A549 treated with AZD9567 at 1 μM for 4 hours (cell line): Measurements from ENCODE around the gene KLK15. TPM values are rescaled to one million over a fixed set of nuclear protein-coding genes. Genes with fewer than 3 reads are reported as not detected.

ENCODE experiments used
- total RNA-seq: library from RNA; stranded (reverse); fragments of 200-300 nt; extraction: Qiagen RNA extraction; gene quantifications from 5 replicates; pipeline ENCODE4 v1.2.3, GENCODE V29; 2022; ENCODE audit not compliant: insufficient read depth

Gene KLK15, protein sequence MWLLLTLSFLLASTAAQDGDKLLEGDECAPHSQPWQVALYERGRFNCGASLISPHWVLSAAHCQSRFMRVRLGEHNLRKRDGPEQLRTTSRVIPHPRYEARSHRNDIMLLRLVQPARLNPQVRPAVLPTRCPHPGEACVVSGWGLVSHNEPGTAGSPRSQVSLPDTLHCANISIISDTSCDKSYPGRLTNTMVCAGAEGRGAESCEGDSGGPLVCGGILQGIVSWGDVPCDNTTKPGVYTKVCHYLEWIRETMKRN
- total RNA-seq: not detected in 5 replicates

DNA sequence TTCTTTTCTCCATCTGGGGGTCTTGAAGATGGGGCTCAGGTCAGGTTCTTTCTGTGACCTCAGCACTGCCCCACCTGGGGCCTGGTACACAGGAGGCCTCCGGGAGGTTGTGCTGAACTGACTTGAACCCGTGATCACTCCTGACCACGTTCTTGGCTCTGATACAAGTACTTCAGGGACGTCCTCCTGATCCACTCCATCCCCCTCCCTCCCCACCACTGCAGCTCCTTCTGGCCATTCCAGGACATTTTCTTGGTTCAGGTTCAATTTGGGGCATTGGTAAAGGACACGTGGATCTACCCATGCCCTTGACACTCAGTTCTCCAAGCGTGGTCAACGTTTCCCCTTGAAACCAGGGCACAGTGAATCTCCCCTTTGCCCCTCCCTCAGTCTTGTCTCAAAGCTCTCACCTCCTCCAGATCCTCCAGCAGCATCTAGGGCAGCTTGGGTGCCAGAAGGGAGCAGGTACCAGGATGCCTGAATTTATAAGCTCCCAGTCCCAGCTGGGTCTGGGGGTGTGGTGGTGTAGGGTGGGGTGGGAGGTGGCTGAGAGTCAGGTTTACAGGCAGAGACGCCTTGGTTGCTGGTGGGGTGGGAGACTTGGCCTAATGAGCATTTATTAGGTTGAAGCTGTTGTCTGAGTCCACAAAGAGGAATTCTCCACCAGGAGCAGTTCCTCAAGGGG lies at the start of gene KLK15:
Gene KLK15 (minus strand): TSS at position 458 of the 685 bp plus-strand sequence. CDS start 2,082 bp downstream, outside the sequence.

DNA sequence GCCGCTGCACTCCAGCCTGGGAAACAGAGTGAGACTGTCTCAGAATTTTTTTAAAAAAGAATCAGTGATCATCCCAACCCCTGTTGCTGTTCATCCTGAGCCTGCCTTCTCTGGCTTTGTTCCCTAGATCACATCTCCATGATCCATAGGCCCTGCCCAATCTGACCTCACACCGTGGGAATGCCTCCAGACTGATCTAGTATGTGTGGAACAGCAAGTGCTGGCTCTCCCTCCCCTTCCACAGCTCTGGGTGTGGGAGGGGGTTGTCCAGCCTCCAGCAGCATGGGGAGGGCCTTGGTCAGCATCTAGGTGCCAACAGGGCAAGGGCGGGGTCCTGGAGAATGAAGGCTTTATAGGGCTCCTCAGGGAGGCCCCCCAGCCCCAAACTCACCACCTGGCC lies 39.7 kb upstream of the KLK15 start, which contains the start of gene KLK2:
Gene KLK2 (plus strand): TSS at position 384 of the 400 bp plus-strand sequence. CDS start 35 bp downstream, outside the sequence.

DNA sequence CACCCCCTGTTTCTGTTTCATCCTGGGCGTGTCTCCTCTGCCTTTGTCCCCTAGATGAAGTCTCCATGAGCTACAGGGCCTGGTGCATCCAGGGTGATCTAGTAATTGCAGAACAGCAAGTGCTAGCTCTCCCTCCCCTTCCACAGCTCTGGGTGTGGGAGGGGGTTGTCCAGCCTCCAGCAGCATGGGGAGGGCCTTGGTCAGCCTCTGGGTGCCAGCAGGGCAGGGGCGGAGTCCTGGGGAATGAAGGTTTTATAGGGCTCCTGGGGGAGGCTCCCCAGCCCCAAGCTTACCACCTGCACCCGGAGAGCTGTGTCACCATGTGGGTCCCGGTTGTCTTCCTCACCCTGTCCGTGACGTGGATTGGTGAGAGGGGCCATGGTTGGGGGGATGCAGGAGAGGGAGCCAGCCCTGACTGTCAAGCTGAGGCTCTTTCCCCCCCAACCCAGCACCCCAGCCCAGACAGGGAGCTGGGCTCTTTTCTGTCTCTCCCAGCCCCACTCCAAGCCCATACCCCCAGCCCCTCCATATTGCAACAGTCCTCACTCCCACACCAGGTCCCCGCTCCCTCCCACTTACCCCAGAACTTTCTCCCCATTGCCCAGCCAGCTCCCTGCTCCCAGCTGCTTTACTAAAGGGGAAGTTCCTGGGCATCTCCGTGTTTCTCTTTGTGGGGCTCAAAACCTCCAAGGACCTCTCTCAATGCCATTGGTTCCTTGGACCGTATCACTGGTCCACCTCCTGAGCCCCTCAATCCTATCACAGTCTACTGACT lies 21.4 kb upstream of the KLK15 start, which contains the start of gene KLK3:
Gene KLK3 (plus strand): TSS at position 280 of the 775 bp plus-strand sequence. CDS start 41 bp downstream, at position 321.

DNA sequence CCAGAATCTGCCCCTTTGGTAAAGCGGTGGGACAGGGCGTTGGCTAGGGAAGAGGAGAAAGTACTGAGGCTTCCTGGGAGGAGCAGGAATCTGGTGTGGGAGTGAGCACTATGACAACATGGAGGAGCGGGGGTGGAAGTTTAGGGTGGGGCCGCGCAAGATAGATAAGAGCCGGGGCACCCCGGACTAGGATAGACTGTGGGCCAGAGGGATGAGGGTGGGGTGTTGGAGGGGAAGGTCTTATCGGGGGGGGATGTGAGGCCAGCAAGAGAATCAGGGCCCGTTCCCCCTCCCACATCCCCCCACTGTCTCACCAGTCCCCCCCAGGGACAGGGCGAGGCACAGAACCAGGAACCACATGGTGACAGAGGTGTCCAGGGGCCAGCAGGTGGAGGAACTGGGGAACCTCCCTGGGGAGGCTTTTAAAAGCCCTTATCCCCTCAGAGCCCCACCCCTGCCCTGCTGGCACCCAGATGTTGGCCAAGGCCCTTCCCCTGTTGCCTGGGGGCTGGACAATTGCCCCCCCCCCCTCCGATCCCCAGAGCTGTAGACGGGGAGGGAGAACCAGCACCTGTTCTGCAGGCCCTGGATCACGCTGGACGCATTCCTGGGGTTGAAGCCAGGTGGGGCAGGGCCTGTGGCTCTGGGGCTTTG lies 9.9 kb downstream of the KLK15 start, which contains the start of gene KLK1:
Gene KLK1 (minus strand): TSS at position 399 of the 654 bp plus-strand sequence. CDS start 39 bp downstream, at position 360.

DNA sequence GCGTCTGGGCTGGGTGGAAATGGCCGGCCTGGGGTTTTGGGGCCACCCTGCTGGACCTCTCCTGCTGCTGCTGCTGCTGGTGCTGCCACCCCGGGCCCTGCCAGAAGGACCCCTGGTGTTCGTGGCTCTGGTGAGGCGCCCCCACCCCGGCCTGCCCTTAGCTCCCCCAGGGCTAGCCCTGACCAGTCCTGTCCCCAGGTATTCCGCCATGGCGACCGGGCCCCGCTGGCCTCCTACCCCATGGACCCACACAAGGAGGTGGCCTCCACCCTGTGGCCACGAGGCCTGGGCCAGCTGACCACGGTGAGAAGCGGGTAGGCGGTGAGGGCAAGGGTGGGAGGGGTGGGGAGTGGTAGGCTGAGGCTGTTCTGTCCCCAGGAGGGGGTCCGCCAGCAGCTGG lies 43.0 kb downstream of the KLK15 start, which contains the start of gene ACP4:
Gene ACP4 (plus strand): TSS at position 20 of the 400 bp plus-strand sequence. CDS start 0 bp downstream, at position 20.

Other genes with a start within 250 kb of the KLK15 start
- gene SYT3, start 193.7 kb downstream of the KLK15 start, total RNA-seq: 0.34 to 0.69 TPM (median 0.42 TPM) in 4 of 5 replicates, not detected in the other
- 8.9 to 10.6 TPM (median 10.3 TPM) in 4 of 5 replicates, not detected in the other for gene C19orf81, start 184.1 kb downstream of the KLK15 start, total RNA-seq
- 0.09 to 0.53 TPM (median 0.15 TPM) in 4 of 5 replicates, not detected in the other for gene SHANK1, start 113.8 kb downstream of the KLK15 start, total RNA-seq
- gene CLEC11A, start 110.2 kb downstream of the KLK15 start, total RNA-seq: 3.6 to 11.4 TPM (median 10.7 TPM) in 5 replicates
- gene GPR32, start 63.1 kb downstream of the KLK15 start, total RNA-seq: not detected in 5 replicates
- gene ACP4, start 43.2 kb downstream of the KLK15 start, total RNA-seq: not detected in 5 replicates
- gene KLK1, start 9.8 kb downstream of the KLK15 start, total RNA-seq: 0.09 to 0.15 TPM in 2 of 5 replicates, not detected in the others
- not detected in 5 replicates for gene KLK3, start 21.3 kb upstream of the KLK15 start, total RNA-seq
- 0.16 to 0.24 TPM (median 0.21 TPM) in 4 of 5 replicates, not detected in the other for gene KLK2, start 39.9 kb upstream of the KLK15 start, total RNA-seq
- 0.11 to 0.15 TPM in 2 of 5 replicates, not detected in the others for gene KLK4, start 77.8 kb upstream of the KLK15 start, total RNA-seq
- not detected in 5 replicates for gene KLK5, start 119.5 kb upstream of the KLK15 start, total RNA-seq
- 0.17 to 0.30 TPM (median 0.19 TPM) in 4 of 5 replicates, not detected in the other for gene KLK6, start 136.0 kb upstream of the KLK15 start, total RNA-seq
- gene KLK7, start 150.3 kb upstream of the KLK15 start, total RNA-seq: not detected in 5 replicates
- not detected in 5 replicates for gene KLK8, start 168.0 kb upstream of the KLK15 start, total RNA-seq
- gene KLK10, start 186.1 kb upstream of the KLK15 start, total RNA-seq: 0.21 to 0.34 TPM (median 0.28 TPM) in 4 of 5 replicates, not detected in the other
- gene KLK11, start 193.0 kb upstream of the KLK15 start, total RNA-seq: not detected in 5 replicates
- gene KLK12, start 201.4 kb upstream of the KLK15 start, total RNA-seq: not detected in 5 replicates
- gene KLK13, start 231.5 kb upstream of the KLK15 start, total RNA-seq: 0.10 to 0.22 TPM in 2 of 5 replicates, not detected in the others
- 0.17 to 0.57 TPM (median 0.33 TPM) in 4 of 5 replicates, not detected in the other for gene KLK14, start 249.3 kb upstream of the KLK15 start, total RNA-seq